Chondrocyte (in vitro differentiated cells): ENCODE data around the gene RECQL5. TPM values are rescaled to one million over a fixed set of nuclear protein-coding genes. Genes with fewer than 3 reads are reported as not detected.

Experiments used
- DNase-seq: peaks from one replicate; pipeline ENCODE4 v3.0.0; 2021; ENCODE audit warnings: mixed read lengths, low spot score
- H3K27ac Mint-ChIP-seq: one replicate; pipeline ENCODE4 v1.8.0; 2021; ENCODE audit warnings: mild to moderate bottlenecking, moderate library complexity, mixed read lengths; ENCODE audit not compliant: unreplicated experiment
- H3K27me3 Mint-ChIP-seq: 2 replicates; pipeline ENCODE4 v1.8.0; 2021; ENCODE audit warnings: low read depth, mixed read lengths
- H3K36me3 Mint-ChIP-seq: 2 replicates; pipeline ENCODE4 v1.8.0; 2021; ENCODE audit warnings: low read depth, mixed read lengths
- H3K4me1 Mint-ChIP-seq: 2 replicates; pipeline ENCODE4 v1.8.0; 2021; ENCODE audit warnings: low read depth, mild to moderate bottlenecking, mixed read lengths
- H3K4me3 Mint-ChIP-seq: one replicate; pipeline ENCODE4 v1.8.0; 2021; ENCODE audit warnings: mild to moderate bottlenecking, moderate library complexity, mixed read lengths; ENCODE audit not compliant: unreplicated experiment
- H3K9me3 Mint-ChIP-seq: 2 replicates; pipeline ENCODE4 v1.8.0; 2021; ENCODE audit warnings: low read depth, mixed read lengths
- CTCF ChIP-seq: fragments of 200-600 bp; sonication (generic); IDR thresholded peaks from 2 replicates; pipeline ENCODE4 v1.5.0; 2021; ENCODE audit warnings: antibody characterized with exemption, mild to moderate bottlenecking, moderate library complexity
- total RNA-seq: library from RNA; stranded (reverse); gene quantifications from 3 replicates; pipeline ENCODE4 v1.2.1, GENCODE V29; 2021

The RECQL5 gene
- total RNA-seq, 1 donor from 2014 or later = 20.4 TPM

- TF ChIP-seq CTCF = no peak
- Mint-ChIP-seq H3K9me3 (no peaks in the 10 kb centered on the region), H3K36me3 (peaks cover 49% of the 10 kb centered on the region), H3K4me3 (no peak overlapping the region), H3K27ac (no peak overlapping the region), H3K4me1 (peaks cover 28% of the 10 kb centered on the region), H3K27me3 (no peaks in the 10 kb centered on the region)
- DNase-seq = no peak
Measured at GRCh38 chr17:75704963-75705875, 38.3 kb upstream of the RECQL5 start.

- Mint-ChIP-seq H3K4me3 (no peak overlapping the region), H3K36me3 (peaks cover 50% of the 10 kb centered on the region)
- DNase-seq = no peak
Measured at GRCh38 chr17:75703591-75703990, 36.6 kb upstream of the RECQL5 start.

GRCh38 chr17:75703191-75703590, 36.2 kb upstream of the RECQL5 start:
- Mint-ChIP-seq H3K4me1 (peaks cover 41% of the 10 kb centered on the region), H3K27me3 (no peaks in the 10 kb centered on the region), H3K36me3 (peaks cover 46% of the 10 kb centered on the region), H3K4me3 (no peak overlapping the region), H3K27ac (no peak overlapping the region), H3K9me3 (no peaks in the 10 kb centered on the region)
- DNase-seq = no peak
- no peak for TF ChIP-seq CTCF

More at GRCh38 chr17:75703591-75703990, 36.6 kb upstream of the RECQL5 start:
- Mint-ChIP-seq H3K27me3 (no peaks in the 10 kb centered on the region), H3K4me1 (peaks cover 39% of the 10 kb centered on the region), H3K27ac (no peak overlapping the region), H3K9me3 (no peaks in the 10 kb centered on the region)
- no peak for TF ChIP-seq CTCF

- Mint-ChIP-seq H3K27me3 (no peaks in the 10 kb centered on the region), H3K9me3 (no peaks in the 10 kb centered on the region), H3K27ac (peak overlapping the region; percentile 94), H3K4me1 (peaks cover 45% of the 10 kb centered on the region), H3K4me3 (no peak overlapping the region), H3K36me3 (peaks cover 35% of the 10 kb centered on the region)
- DNase-seq = no peak
- TF ChIP-seq CTCF = no peak
Measured at GRCh38 chr17:75701288-75701687, 34.3 kb upstream of the RECQL5 start.

GRCh38 chr17:75698659-75699058, 31.7 kb upstream of the RECQL5 start:
- H3K27ac Mint-ChIP-seq = no peak overlapping the region
- H3K4me1 Mint-ChIP-seq = peaks cover 70% of the 10 kb centered on the region
- DNase-seq = no peak
- H3K9me3 Mint-ChIP-seq = no peaks in the 10 kb centered on the region
- H3K36me3 Mint-ChIP-seq = peaks cover 29% of the 10 kb centered on the region
- no peak overlapping the region for H3K4me3 Mint-ChIP-seq
- H3K27me3 Mint-ChIP-seq = no peaks in the 10 kb centered on the region
- no peak for TF ChIP-seq CTCF
